Activated CD8-positive, alpha-beta memory T cell treated with anti-CD3 and anti-CD28 coated beads, Interleukin-2, amount 50 U/mL, for 1 hour (primary cell): ENCODE data around the gene PDYN.
"Not testable (repeated sequence)": the region's sequence is repeated elsewhere in the genome, so short reads cannot be mapped to it uniquely, and the experiment has no call there.

Source experiments
- DNase-seq: peaks from one replicate; pipeline ENCODE4 v3.0.0-alpha.2; 2020; ENCODE audit errors: extremely low read depth

The PDYN gene

GRCh38 chr20:1993986-1994385, at the start of gene PDYN:
Gene PDYN, minus strand, starts transcription at chr20:1994058. Its CDS starts 10,974 bp downstream, at chr20:1983084.
- DNase-seq: no peak

- DNase-seq: no peak
These were observed 48.5 kb upstream of the PDYN start for GRCh38 chr20:2042400-2042799.

GRCh38 chr20:2038161-2038560, 44.3 kb upstream of the PDYN start:
- no peak for DNase-seq

GRCh38 chr20:2037296-2037914, 43.5 kb upstream of the PDYN start:
- DNase-seq: no peak

- DNase-seq: not testable (repeated sequence)
These were observed 42.5 kb upstream of the PDYN start for GRCh38 chr20:2036357-2036756.

GRCh38 chr20:2032168-2032567, 38.3 kb upstream of the PDYN start:
- no peak for DNase-seq

GRCh38 chr20:2026514-2026913, 32.7 kb upstream of the PDYN start:
- DNase-seq: no peak

GRCh38 chr20:2026004-2026403, 32.1 kb upstream of the PDYN start:
- no peak for DNase-seq

GRCh38 chr20:2023151-2023550, 29.3 kb upstream of the PDYN start:
- no peak for DNase-seq

- no peak for DNase-seq
These were observed 28.3 kb upstream of the PDYN start for GRCh38 chr20:2022163-2022562.

GRCh38 chr20:2010533-2010932, 16.7 kb upstream of the PDYN start:
- DNase-seq: no peak

- no peak for DNase-seq
These were observed 12.8 kb upstream of the PDYN start for GRCh38 chr20:2006452-2007361.

- peak; percentile 9 for DNase-seq
These were observed 12.1 kb upstream of the PDYN start for GRCh38 chr20:2005831-2006426.

GRCh38 chr20:2005359-2005758, 11.5 kb upstream of the PDYN start:
- no peak for DNase-seq

- no peak for DNase-seq
These were observed 10.3 kb upstream of the PDYN start for GRCh38 chr20:2004171-2004570.

- no peak for DNase-seq
These were observed 8.5 kb upstream of the PDYN start for GRCh38 chr20:2002365-2002764.

GRCh38 chr20:2001119-2001518, 7.3 kb upstream of the PDYN start:
- DNase-seq: no peak

GRCh38 chr20:2000285-2000684, 6.4 kb upstream of the PDYN start:
- no peak for DNase-seq

GRCh38 chr20:1998715-1999114, 4.9 kb upstream of the PDYN start:
- DNase-seq: no peak

GRCh38 chr20:1998193-1998520, 4.3 kb upstream of the PDYN start:
- no peak for DNase-seq

GRCh38 chr20:1997483-1998192, 3.8 kb upstream of the PDYN start:
- DNase-seq: no peak
